Right lobe of liver (tissue), 6 donors: ENCODE data around the gene TMEM18. TPM values are rescaled to one million over a fixed set of nuclear protein-coding genes. Genes with fewer than 3 reads are reported as not detected.

Experiments used
- ATAC-seq, 4 donors: fragments of 200-7000 bp; cut with Tn5 transposase; one replicate each; pipeline ENCODE4 v1.9.1; 2020; ENCODE audit warnings: mild to moderate bottlenecking in 4 of 4, moderate library complexity in 4 of 4
- DNase-seq, 3 donors: peaks; one replicate each; pipeline ENCODE4 v3.0.0-alpha.2; 2020
- H3K27ac ChIP-seq, 3 donors: fragments of 200-600 bp; one replicate each; pipeline ENCODE4 v1.8.0; 2022
- H3K27me3 ChIP-seq, 2 donors: fragments of 200-600 bp; one replicate each; pipeline ENCODE4 v1.8.0; 2022
- H3K36me3 ChIP-seq, 4 donors: fragments of 200-600 bp; sonication (generic) in 1 of 4; one replicate each; pipeline versions ENCODE4 v1.5.1 to v1.8.0; 2017 to 2022; ENCODE audit warnings: control low read depth in 1 of 4
- H3K4me1 ChIP-seq, 4 donors: fragments of 200-600 bp; sonication (generic) in 1 of 4; one replicate each; pipeline versions ENCODE4 v1.5.1 to v1.8.0; 2017 to 2022; ENCODE audit warnings: control low read depth in 1 of 4
- H3K4me3 ChIP-seq, 3 donors: fragments of 200-600 bp; one replicate each; pipeline ENCODE4 v1.8.0; 2022
- H3K9me3 ChIP-seq, 4 donors: fragments of 200-600 bp; sonication (generic) in 1 of 4; one replicate each; pipeline versions ENCODE4 v1.5.1 to v1.8.0; 2017 to 2022; ENCODE audit warnings: control low read depth in 1 of 4
- CTCF ChIP-seq, 4 donors: fragments of 200-600 bp in 3 of 4; fragments of 450-650 bp in 1 of 4; IDR thresholded peaks; one replicate each; pipeline versions ENCODE4 v1.5.1 to v1.8.0; 2016 to 2022; ENCODE audit warnings: antibody characterized with exemption in 4 of 4, mild to moderate bottlenecking in 2 of 4
- POLR2A ChIP-seq: fragments of 450-650 bp; IDR thresholded peaks from one replicate; pipeline ENCODE4 v1.6.1; 2017; ENCODE audit warnings: antibody characterized with exemption, mild to moderate bottlenecking
- WGBS: methylation state at CpG from one replicate; pipeline ENCODE4 v1.1.6; 2018; ENCODE audit warnings: low coverage, low lambda C conversion rate; ENCODE audit not compliant: insufficient coverage; ENCODE audit errors: missing lambda C conversion rate; 5-methylcytosine and 5-hydroxymethylcytosine counted together
- intact Hi-C, 2 donors: fragments of 100-400 bp; cut with DNase I; formaldehyde crosslinking; loops; one replicate each; pipeline versions ENCODE4 v1.11.2 to v1.14.1; 2022
- total RNA-seq, 6 experiments: library from RNA; depleted of rRNA in 2 of 6; stranded (reverse); fragments of >200 nt in 2 of 6; fragmentation: NEBNext Ultra II Directional in 3 of 6; extraction: Animal tissue kit (Norgen Biotek cat#: 25700) in 3 of 6; gene quantifications; one replicate each; pipeline versions ENCODE4 v1.1.0 to v1.2.4, GENCODE V29; 2016 to 2023
- donor health status: DM: no; HTN: yes; CAD: no.
- donor health status: DM: no; HTN: no; CAD: no.
- donor health status: DM: no; HTN: no; CAD: no.
- donor health status: DM: no; HTN: yes; CAD: no.
- donor health status: DM: no; HTN: yes; CAD: no.

Gene TMEM18
- total RNA-seq, 6 experiments from 2014 or later = 4.2 to 11.4 (median 7.0) TPM

GRCh38 chr2:691821-692761 lies 14.9 kb upstream of the TMEM18 start:
- peak in 1 of 4 donors; percentile 28 for ATAC-seq
- H3K9me3 ChIP-seq = no peaks in the 10 kb centered on the region
- no peak for DNase-seq

GRCh38 chr2:690799-691198 lies 13.6 kb upstream of the TMEM18 start:
- no peak overlapping the region for H3K4me3 ChIP-seq
- H3K36me3 ChIP-seq = no peaks in the 10 kb centered on the region
- no peaks in the 10 kb centered on the region for H3K9me3 ChIP-seq
- WGBS = 79% methylated on average over 10 of the region's 10 CpGs
- H3K4me1 ChIP-seq = no peaks in the 10 kb centered on the region
- ATAC-seq (no peak), DNase-seq (no peak)
- H3K27ac ChIP-seq = no peak overlapping the region
- no peaks in the 10 kb centered on the region for H3K27me3 ChIP-seq
- intact Hi-C loops = no loop called here
- TF ChIP-seq CTCF (IDR thresholded peaks at IDR 0.05) (no peak), POLR2A (no peak)

More at GRCh38 chr2:691821-692761, 14.9 kb upstream of the TMEM18 start:
- TF ChIP-seq POLR2A (no peak), CTCF (IDR thresholded peaks at IDR 0.05) (no peak)
- H3K27me3 ChIP-seq = no peaks in the 10 kb centered on the region
- no peaks in the 10 kb centered on the region for H3K36me3 ChIP-seq
- intact Hi-C loops = no loop called here
- H3K4me1 ChIP-seq = no peaks in the 10 kb centered on the region
- WGBS = 84% methylated on average over 9 of the region's 35 CpGs
- no peak overlapping the region for H3K4me3 ChIP-seq
- H3K27ac ChIP-seq = no peak overlapping the region

GRCh38 chr2:689877-690510 lies 12.8 kb upstream of the TMEM18 start:
- DNase-seq = no peak
- TF ChIP-seq CTCF (IDR thresholded peaks at IDR 0.05) (no peak), POLR2A (no peak)
- no peaks in the 10 kb centered on the region for H3K4me1 ChIP-seq
- no peak for ATAC-seq
- no peak overlapping the region for H3K4me3 ChIP-seq
- H3K27ac ChIP-seq = no peak overlapping the region
- no peaks in the 10 kb centered on the region for H3K36me3 ChIP-seq
- intact Hi-C loops = no loop called here
- no peaks in the 10 kb centered on the region for H3K27me3 ChIP-seq
- no peaks in the 10 kb centered on the region for H3K9me3 ChIP-seq
- WGBS = 73% methylated on average over 17 of the region's 19 CpGs

GRCh38 chr2:689237-689636 lies 12.0 kb upstream of the TMEM18 start:
- intact Hi-C loops = no loop called here
- Histone ChIP-seq H3K4me3 (no peak overlapping the region), H3K36me3 (no peaks in the 10 kb centered on the region), H3K9me3 (no peaks in the 10 kb centered on the region), H3K4me1 (no peaks in the 10 kb centered on the region), H3K27me3 (no peaks in the 10 kb centered on the region), H3K27ac (no peak overlapping the region)
- no peak for TF ChIP-seq POLR2A
- no peak for TF ChIP-seq CTCF (IDR thresholded peaks at IDR 0.05)
- WGBS = 68% methylated on average over 5 of the region's 5 CpGs
- DNase-seq (no peak), ATAC-seq (no peak)
